LNCAP (cell line): ENCODE measurements around the gene ERICH3.

ENCODE experiments used
- CTCF ChIP-seq: fragments of 450-650 bp; IDR thresholded peaks from 2 replicates; pipeline ENCODE4 v1.5.1; 2017; ENCODE audit warnings: mild to moderate bottlenecking

The ERICH3 gene

DNA sequence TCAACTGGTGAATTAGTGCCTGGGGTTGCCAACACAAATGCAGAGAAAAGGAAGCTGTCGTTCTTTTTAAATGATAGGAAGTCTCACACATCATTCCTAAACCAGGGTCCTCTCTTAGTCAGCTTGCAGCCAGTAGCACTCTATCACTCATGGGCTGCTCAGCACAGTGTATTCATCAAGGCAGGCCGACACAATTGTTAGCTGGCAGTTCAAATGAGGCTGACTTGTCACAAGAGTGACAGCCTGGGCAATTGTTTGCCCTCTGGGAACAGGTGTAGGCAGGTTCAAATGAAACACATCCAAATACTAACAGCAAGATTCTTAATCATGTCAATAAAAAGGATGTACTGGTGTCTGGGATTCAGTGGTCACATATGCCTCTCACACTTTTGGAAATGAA is 76.9 kb downstream of the ERICH3 start:
- TF ChIP-seq CTCF, result no peak

DNA sequence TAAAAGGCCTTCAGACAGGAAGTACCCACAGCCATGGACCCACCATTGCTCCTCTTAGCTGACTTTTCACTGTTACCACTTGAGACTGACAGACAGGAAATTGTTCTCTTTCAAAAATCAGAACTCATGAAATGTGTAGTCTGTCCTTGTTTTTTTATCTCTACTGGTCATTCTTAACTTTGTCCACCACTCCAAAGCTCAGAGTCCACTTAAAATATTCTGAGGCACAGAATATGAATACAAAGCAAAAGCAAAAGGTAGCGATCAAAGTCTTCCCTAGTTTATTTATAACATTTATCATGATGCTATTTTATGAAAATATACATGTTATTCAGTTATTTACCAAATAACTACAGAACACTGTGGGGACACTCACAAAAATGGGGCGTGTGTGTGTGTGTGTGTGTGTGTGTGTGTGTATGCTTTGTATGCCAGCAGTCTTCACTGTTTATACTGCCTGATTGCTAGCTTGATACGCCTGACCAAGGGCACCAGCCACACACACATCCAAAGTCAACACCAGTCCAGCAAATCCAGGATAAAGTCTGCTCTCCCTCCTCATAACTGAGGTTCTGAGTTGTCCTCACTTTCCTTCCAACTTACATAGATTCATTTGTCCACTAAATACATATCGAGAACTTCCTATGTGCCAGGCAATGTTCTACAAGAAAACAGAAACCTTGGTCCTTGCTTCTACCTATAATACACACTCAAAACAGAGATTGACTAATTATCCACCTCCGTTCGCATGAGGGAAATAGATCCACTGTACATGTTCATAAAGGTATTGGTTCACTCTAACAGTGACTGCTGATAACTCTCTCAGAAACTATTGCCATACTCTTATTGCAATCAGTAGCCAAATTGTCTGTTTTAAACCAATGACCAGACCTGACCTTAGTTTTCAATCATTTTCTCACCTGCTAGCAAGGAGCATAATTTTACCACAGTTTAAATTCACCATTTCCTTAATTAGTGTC is 79.4 kb downstream of the ERICH3 start:
- no peak for TF ChIP-seq CTCF

DNA sequence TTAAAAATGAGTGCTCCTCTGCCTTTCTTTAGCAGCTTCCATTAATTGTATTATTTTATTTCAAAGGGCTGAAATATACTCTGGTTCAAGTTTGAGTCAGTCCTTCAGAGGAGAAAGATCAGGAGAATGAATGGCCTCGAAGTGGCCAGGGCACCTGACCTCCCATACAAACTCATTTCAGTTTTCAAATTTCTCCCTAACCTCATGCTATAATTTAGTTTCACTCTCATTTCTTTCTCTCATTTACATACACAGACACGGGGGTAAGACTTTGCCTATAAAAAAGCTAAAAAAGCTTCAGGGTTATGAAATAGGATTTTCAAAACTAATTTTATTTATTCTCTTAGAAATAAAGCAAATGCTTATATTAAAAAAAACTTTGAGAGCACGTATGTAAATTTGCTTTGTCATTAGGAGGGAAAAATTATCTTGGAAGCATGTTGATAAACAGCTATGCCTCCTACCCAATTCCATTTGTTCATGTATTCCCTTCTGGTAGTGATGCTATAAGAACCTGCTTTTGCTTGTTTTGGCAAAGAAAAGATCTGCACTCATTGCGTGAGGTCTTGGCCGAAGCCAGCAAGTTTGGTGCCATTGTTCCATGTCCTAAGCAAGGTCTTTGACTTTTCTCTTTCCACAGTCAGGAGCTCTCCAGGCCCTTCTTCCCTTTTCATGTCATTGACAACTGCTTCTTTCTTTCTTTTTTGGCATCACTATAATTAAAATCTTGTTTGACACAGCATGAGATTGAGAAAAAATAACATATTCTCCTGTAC is 80.8 kb downstream of the ERICH3 start:
- no peak for TF ChIP-seq CTCF

DNA sequence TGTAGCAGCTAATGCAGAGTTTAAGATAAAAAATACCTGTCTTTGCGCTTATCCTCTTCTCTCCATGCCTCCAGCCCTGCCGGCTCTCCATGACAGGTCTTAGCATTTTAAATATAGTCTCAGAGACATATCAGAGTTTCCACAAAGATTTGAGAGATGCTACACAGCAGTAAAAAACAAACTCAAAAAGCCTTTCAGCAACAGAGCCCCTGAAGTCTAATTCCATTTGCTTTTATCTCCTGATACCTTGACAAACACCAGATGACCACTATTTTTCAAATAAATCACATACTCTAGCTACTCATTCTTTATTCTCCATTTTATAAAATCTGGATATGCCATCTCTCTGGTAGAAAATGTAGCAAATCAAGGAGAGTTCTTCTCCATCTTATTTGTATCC is 81.6 kb downstream of the ERICH3 start:
- TF ChIP-seq CTCF, result no peak

DNA sequence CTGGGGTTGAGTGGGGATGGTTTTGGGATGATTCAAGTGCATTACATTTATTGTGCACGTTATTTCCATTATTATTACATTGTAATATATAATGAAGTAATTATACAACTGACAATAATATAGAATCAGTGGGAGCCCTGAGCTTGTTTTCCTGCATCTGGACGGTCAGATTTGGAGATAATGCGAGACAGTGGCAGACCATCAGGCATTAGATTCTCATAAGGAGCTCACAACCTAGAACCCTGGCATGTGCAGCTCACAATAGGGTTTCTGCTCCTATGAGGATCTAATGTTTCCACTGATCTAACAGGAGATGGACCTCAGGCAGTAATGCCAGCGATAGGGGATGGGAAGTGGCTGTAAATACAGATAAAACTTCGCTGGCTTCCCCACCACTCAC is 83.3 kb downstream of the ERICH3 start:
- TF ChIP-seq CTCF, result no peak

DNA sequence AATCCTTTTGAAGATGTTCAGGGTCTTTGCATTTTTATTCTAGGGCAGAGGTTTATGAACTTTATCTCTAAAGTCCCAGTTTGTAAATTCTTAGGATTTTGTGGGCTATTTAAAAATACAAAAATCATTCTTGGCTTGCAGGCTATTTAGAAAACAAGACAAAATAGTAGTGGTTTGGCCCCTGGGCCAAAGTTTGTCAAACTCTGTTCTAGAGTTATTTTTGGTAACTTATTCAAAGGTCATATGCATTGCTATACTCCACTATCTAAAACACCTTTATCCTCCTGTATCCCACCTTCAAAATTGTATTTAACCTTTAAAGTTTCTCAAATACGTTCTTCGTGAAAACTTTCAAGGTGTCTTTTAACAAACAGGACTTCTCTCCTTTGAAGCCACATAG is 85.7 kb downstream of the ERICH3 start:
- no peak for TF ChIP-seq CTCF

- no peak for TF ChIP-seq CTCF
Measured at GRCh38 chr1:74586253-74586897, 87.2 kb downstream of the ERICH3 start.
